Bronchial epithelial cell (primary cell): ENCODE measurements around the gene MAB21L2. TPM values are rescaled to one million over a fixed set of nuclear protein-coding genes. Genes with fewer than 3 reads are reported as not detected.

Experiments
- DNase-seq: peaks from one replicate; pipeline ENCODE4 v3.0.0-alpha.2; 2010; ENCODE audit warnings: low read depth
- FAIRE-seq: peaks from 2 replicates; lab custom pipeline; 2011; peaks lifted over from hg19 to GRCh38; lab: Jason Lieb, UNC
- H3K27me3 ChIP-seq: 2 replicates; pipeline ENCODE4 v1.5.1; 2011; ENCODE audit warnings: low read length; ENCODE audit not compliant: control insufficient read depth, insufficient read depth
- H3K36me3 ChIP-seq: 2 replicates; pipeline ENCODE4 v1.5.1; 2011; ENCODE audit warnings: low read length; ENCODE audit not compliant: control insufficient read depth, insufficient read depth
- H3K4me3 ChIP-seq: 2 replicates; pipeline ENCODE4 v1.5.1; 2011; ENCODE audit warnings: mild to moderate bottlenecking, low read depth, low read length, control low read depth
- total RNA-seq: library from RNA; depleted of rRNA; stranded (reverse); fragments of >200 nt; gene quantifications from 2 replicates; pipeline ENCODE4 v1.2.1, GENCODE V29; 2014
- TF ChIP-seq, protein P1 (sequence below): IDR thresholded peaks from 2 replicates; pipeline ENCODE4 v1.5.1; 2011; ENCODE audit warnings: mild to moderate bottlenecking, moderate library complexity, low read length, control low read depth, inconsistent platforms; ENCODE audit not compliant: insufficient read depth, severe bottlenecking

MAB21L2 gene
- total RNA-seq, 1 donor from 2014 or later = not detected

DNA sequence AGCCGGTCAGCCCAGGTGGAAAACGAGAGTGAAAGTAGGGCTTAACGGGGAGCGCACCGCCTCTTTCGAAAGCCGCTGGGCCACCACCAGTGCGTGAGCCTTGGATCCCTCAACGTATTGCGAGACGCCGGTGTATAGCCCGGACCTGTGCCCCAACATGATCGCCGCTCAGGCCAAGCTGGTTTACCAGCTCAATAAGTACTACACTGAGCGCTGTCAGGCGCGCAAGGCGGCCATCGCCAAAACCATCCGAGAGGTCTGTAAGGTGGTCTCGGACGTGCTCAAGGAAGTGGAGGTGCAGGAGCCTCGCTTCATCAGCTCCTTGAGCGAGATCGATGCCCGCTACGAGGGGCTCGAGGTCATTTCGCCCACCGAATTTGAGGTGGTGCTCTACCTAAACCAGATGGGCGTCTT is 929 bp downstream of the MAB21L2 start:
- FAIRE-seq (no peak), DNase-seq (no peak)
- H3K27me3 ChIP-seq = no peaks in the 10 kb centered on the region
- H3K4me3 ChIP-seq = no peak overlapping the region
- TF ChIP-seq, protein P1, sequence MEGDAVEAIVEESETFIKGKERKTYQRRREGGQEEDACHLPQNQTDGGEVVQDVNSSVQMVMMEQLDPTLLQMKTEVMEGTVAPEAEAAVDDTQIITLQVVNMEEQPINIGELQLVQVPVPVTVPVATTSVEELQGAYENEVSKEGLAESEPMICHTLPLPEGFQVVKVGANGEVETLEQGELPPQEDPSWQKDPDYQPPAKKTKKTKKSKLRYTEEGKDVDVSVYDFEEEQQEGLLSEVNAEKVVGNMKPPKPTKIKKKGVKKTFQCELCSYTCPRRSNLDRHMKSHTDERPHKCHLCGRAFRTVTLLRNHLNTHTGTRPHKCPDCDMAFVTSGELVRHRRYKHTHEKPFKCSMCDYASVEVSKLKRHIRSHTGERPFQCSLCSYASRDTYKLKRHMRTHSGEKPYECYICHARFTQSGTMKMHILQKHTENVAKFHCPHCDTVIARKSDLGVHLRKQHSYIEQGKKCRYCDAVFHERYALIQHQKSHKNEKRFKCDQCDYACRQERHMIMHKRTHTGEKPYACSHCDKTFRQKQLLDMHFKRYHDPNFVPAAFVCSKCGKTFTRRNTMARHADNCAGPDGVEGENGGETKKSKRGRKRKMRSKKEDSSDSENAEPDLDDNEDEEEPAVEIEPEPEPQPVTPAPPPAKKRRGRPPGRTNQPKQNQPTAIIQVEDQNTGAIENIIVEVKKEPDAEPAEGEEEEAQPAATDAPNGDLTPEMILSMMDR = no peak
- H3K36me3 ChIP-seq = peaks cover 11% of the 10 kb centered on the region

DNA sequence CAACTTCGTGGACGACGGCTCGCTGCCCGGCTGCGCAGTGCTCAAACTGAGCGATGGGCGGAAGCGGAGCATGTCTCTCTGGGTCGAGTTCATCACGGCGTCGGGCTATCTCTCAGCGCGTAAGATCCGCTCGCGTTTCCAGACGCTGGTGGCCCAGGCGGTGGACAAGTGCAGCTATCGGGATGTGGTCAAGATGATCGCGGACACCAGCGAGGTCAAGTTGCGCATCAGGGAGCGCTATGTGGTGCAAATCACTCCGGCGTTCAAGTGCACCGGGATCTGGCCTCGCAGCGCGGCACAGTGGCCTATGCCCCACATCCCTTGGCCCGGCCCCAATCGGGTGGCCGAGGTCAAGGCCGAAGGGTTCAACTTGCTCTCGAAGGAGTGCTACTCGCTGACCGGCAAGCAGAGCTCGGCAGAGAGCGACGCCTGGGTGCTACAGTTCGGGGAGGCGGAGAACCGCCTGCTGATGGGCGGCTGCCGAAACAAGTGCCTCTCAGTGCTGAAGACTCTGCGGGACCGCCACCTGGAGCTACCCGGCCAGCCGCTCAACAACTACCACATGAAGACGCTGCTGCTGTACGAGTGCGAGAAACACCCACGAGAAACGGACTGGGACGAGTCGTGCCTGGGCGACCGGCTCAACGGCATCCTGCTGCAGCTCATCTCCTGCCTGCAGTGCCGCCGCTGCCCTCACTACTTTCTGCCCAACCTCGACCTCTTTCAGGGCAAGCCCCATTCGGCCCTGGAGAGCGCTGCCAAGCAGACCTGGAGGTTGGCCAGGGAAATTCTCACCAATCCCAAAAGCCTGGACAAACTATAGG is 1.5 kb downstream of the MAB21L2 start:
- DNase-seq (no peak), FAIRE-seq (no peak)
- TF ChIP-seq, protein P1 = no peak
- peaks cover 11% of the 10 kb centered on the region for H3K36me3 ChIP-seq
- H3K4me3 ChIP-seq = no peak overlapping the region
- H3K27me3 ChIP-seq = no peaks in the 10 kb centered on the region

DNA sequence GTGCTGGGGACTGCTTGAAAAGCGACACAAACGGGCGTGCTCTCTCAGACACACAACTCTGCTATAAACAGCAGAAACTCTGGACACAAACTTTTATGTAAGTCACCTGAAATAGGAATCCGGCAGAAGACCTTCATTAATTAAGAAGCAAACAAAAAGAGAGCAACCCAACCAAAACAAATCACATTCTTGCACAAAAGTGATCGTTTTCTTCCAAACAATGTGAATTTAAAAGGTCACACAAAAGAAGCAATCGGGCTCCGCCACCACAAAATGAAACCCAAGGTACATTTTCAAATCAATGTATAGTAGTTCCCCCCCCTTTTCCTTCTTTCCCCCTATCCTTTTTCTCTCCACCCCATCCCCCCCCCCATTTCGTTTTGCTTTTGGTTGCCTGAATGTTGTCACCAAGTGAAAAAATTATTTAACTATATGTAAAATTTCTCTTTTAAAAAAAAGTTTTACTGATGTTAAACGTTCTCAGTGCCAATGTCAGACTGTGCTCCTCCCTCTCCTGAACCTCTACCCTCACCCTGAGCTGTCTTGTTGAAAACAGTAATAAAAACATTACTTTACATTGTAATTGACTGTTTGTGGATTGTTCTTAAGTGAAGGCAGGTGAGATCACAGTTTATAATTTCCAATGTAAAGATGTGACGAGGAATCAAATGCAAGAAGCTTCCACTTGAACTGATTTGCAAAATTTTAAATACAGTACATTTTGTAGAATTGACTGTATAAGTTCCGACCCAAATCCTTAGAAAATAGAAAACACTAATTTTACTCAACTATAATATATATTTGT is 2.4 kb downstream of the MAB21L2 start:
- TF ChIP-seq, protein P1 = no peak
- no peak overlapping the region for H3K4me3 ChIP-seq
- no peak for DNase-seq
- H3K27me3 ChIP-seq = no peaks in the 10 kb centered on the region
- H3K36me3 ChIP-seq = peaks cover 13% of the 10 kb centered on the region
- no peak for FAIRE-seq

DNA sequence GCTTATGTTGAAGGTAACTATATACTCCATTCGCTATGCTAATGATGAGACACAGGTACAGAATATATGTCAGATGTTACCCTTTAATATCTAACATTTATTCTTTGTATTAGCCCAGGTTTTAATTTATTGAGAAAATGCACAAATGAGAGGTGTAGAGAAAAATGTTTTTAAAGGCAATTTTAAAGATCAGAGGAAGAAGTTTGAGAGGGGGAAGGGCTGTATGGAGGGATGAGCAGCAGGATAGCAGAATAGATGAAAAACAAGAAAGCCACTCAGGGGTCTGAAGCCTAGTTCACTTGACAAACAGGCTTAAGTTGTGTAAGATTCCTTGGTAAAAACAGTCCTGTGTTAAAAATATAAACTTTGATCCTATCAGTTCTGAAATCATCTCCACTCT is 3.7 kb downstream of the MAB21L2 start:
- TF ChIP-seq, protein P1 = no peak
- DNase-seq (no peak), FAIRE-seq (no peak)
- Histone ChIP-seq H3K27me3 (no peaks in the 10 kb centered on the region), H3K4me3 (no peak overlapping the region), H3K36me3 (peaks cover 13% of the 10 kb centered on the region)

DNA sequence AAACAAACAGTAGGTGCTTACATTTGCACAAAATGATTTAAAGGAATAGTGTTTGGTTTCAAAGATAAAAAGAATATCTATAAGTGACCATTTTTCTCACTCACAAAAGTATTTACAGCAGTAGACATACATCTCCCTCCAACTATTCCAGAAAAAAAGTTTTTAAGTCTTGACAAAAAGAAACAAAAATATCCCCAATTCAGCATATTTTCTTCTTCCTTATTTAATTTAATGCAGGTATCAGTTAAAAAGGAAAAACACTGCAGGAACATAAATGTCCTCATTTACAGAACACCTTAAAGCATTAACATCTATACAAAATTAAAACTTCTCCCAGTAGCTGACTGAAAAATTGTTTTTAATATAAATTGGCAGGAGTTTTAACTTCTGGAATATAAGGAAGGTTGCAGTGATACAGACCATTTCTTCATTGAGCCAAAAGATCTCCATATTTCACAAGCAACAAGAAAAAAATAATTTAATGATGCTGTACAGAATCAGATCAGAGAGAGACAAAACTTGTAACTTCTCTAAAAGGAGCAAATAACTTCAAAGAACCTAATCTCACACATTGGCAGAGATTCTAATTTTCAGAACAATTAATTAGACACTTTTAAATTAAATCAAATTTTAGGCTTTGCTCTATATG is 4.3 kb downstream of the MAB21L2 start:
- DNase-seq (no peak), FAIRE-seq (no peak)
- Histone ChIP-seq H3K4me3 (no peak overlapping the region), H3K27me3 (no peaks in the 10 kb centered on the region), H3K36me3 (peaks cover 13% of the 10 kb centered on the region)
- TF ChIP-seq, protein P1 = no peak
